Measurements from ENCODE around the gene FHIT.

FHIT gene

DNA sequence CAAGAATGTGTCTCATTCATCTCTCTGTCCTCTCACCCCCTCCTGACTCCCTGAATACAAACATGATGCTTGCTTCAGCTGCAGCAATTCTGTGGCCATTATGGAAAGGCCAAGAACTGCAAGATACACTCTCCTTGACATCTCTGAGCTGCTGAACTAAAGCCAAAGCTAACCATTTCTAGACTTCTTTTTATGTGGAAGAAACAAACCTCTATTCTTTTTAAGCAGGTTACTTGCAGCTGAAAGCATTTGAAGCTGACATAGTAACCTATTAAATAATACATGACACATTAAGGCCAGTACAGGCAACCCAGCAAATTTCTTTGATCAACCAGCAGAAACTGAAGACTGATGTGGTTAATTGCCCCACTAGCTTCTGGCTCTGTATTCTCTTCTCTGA is 17.5 kb downstream of the FHIT start:
- H3K4me3 ChIP-seq (ENCODE audit: low read depth, low read length) = no peak overlapping the region
- TF ChIP-seq, protein P1, sequence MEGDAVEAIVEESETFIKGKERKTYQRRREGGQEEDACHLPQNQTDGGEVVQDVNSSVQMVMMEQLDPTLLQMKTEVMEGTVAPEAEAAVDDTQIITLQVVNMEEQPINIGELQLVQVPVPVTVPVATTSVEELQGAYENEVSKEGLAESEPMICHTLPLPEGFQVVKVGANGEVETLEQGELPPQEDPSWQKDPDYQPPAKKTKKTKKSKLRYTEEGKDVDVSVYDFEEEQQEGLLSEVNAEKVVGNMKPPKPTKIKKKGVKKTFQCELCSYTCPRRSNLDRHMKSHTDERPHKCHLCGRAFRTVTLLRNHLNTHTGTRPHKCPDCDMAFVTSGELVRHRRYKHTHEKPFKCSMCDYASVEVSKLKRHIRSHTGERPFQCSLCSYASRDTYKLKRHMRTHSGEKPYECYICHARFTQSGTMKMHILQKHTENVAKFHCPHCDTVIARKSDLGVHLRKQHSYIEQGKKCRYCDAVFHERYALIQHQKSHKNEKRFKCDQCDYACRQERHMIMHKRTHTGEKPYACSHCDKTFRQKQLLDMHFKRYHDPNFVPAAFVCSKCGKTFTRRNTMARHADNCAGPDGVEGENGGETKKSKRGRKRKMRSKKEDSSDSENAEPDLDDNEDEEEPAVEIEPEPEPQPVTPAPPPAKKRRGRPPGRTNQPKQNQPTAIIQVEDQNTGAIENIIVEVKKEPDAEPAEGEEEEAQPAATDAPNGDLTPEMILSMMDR (conservative IDR thresholded peaks at IDR 0.05; ENCODE audit: low read depth, low read length) = no peak
- DNase-seq (ENCODE audit: low read depth) = no peak

DNA sequence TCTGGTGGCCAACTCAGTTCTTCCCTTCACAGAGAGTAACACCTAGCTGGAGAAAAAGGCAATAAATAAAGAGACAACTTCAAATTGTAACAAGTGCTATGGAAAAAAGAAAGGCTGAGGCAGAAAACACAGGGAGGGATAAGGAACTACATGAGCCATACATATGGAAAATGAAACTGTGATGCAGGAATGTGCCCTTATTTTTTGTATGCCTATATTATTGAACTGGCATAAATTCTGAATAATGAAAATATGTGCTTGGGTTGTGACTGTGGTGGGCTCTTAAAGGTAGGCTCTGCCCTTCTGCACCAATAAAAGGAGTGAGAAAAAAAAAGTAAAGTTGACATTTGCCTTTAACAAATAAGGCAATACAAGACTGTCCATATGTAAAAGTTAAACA is 19.6 kb downstream of the FHIT start:
- H3K4me3 ChIP-seq (ENCODE audit: low read depth, low read length) = no peak overlapping the region
- DNase-seq (ENCODE audit: low read depth) = no peak
- TF ChIP-seq, protein P1 (conservative IDR thresholded peaks at IDR 0.05; ENCODE audit: low read depth, low read length) = no peak

DNA sequence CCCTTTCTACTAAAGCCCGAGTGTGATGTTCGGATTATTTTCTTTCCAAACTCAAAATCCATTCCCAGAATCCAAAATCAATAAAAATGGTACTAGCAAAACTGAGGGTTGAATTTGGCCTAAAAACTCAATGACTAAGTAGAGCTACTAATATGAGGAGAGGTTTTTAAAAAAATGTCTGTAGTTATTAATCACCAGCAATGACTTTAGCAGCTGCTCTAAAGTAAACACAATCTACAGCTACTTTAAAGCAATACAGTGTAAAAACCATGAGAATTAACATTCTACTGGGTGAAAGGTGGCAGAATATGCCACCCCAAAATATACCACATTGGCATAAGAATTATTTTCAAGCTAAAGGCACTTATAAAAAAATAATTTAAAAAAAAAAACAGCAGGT is 23.5 kb downstream of the FHIT start:
- no peak for DNase-seq (ENCODE audit: low read depth)
- TF ChIP-seq, protein P1 (conservative IDR thresholded peaks at IDR 0.05; ENCODE audit: low read depth, low read length) = no peak

DNA sequence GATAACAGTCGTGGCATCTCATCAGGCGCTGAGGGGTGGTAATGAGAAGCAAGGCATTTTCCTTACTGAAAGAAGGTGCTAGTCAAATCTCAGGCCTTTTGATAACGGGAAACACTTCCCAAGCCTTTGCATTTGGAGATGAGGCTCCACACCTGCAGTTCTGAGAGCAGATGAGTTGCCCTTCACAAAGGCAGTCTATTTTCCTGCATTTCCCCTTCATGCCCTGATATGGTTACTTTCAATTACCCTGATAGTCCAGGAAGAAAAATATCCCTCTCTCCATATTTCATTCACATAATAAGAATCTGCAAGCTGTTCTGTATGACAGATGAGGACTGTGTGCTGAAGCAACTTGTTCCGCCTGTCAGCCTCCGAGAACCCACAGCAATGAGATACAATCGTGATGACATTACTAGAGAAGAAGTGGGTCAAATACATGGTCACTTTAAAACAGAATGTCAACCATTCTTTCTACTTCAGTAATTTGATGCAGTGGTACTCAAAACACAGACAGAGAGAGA is 25.0 kb downstream of the FHIT start:
- no peak for DNase-seq (ENCODE audit: low read depth)
- TF ChIP-seq, protein P1 (conservative IDR thresholded peaks at IDR 0.05; ENCODE audit: low read depth, low read length) = no peak

More for the DNA sequence above, 23.5 kb downstream of the FHIT start:
- no peak overlapping the region for H3K4me3 ChIP-seq (ENCODE audit: low read depth, low read length)

DNA sequence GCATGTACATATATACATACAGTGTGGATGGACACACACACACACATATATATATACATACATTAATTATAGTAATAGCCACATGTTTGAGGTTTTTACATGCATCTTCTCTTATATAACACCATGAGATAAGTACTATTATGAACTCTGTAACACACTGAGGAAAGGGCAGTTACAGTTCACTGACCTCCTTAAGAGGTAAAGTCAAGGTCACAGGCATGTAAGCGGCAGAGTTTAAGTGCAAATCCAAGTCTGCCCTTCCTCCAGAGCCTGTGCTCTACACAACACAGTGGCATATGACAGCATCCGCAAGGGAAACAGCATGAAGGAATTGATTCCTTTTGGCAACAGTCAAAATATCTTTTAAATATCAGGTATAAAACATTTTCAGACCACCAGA is 26.4 kb downstream of the FHIT start:
- TF ChIP-seq, protein P1 (conservative IDR thresholded peaks at IDR 0.05; ENCODE audit: low read depth, low read length) = no peak
- no peak for DNase-seq (ENCODE audit: low read depth)
- no peak overlapping the region for H3K4me3 ChIP-seq (ENCODE audit: low read depth, low read length)

More for the DNA sequence above, 25.0 kb downstream of the FHIT start:
- H3K4me3 ChIP-seq (ENCODE audit: low read depth, low read length) = no peak overlapping the region

DNA sequence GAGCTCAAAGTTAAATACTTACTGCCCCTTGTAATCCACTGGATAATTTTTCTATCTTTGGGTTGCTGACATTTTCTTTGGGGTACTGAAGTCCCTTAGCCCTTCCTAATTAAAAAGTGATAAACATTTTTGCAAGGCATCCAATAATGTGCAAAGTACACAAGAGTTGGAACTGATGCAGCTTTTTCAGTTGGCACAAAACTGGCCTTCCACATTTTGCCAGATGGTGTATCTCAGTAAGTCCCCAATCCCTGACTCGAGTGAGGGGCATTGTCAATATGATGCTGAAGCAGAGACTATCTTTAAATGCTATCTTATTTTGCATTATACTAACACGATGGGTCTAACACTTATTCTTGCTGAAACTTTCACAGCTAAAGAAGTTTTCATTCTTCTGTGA is 27.8 kb downstream of the FHIT start:
- TF ChIP-seq, protein P1 (conservative IDR thresholded peaks at IDR 0.05; ENCODE audit: low read depth, low read length) = no peak
- no peak overlapping the region for H3K4me3 ChIP-seq (ENCODE audit: low read depth, low read length)
- DNase-seq (ENCODE audit: low read depth) = no peak

DNA sequence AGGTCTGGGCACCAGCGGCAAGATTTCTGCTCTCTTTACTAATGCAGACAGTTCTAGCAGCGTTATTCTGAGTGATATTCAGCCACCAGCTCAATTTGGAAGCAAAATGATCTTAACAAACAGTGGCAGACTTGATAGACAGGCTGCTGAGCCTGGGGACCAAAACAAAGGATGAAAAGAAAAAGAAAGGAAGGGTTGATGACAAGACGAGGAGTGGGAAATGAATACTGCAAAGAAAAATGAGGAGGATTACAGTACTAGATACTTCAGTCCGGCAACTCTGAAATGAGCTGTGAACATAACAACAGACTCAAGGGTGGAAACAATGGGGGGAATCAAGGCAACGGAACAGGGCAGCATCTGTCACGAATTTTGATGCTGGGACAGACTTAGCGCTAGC is 28.8 kb downstream of the FHIT start:
- H3K4me3 ChIP-seq (ENCODE audit: low read depth, low read length) = no peak overlapping the region
- TF ChIP-seq, protein P1 (conservative IDR thresholded peaks at IDR 0.05; ENCODE audit: low read depth, low read length) = no peak
- DNase-seq (ENCODE audit: low read depth) = no peak
